ENCODE results near the gene FAT2. TPM values are rescaled to one million over a fixed set of nuclear protein-coding genes. Genes with fewer than 3 reads are reported as not detected.

FAT2 gene
- total RNA-seq, 1 donor from 2014 or later = 0.14 TPM

DNA sequence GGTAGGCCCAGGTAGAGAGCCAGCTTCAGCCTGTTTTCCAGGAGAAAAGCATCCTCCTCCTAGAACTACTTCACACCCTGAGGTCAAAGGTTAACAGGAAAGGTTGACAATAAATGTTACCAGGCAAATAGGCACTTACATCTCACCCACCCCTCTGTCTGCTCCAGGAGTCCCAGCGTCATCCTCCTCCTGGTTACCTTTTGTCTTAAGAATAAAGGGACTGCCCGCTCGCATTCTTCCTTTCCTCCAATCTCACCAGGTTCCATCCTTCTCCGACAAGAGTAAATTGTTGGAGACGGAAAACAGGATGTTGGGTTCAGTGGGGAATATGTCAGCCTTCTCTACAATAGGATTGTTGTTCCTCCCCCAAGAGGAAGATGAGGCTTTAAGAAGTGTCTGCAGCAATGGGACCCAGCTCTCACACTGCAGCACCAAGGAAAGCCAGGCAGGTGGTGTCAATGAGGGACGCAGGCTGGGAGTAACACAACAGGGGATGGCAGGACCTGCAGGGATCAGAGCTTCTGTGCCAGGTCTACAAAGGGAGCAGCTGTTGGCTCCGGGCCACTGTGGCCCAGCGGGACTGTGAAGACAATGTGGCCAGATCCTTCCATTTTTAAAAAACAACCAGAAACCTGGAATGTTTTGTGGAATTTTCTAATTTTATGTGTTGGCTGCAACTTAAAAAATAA lies 29.0 kb downstream of the FAT2 start:
- no peak overlapping the region for H3K27ac ChIP-seq (ENCODE audit: low read depth, low read length)
- H3K36me3 ChIP-seq (ENCODE audit: insufficient read depth, low read length) = no peaks in the 10 kb centered on the region
- FAIRE-seq (no peak), DNase-seq (ENCODE audit: low read depth) (no peak)
- H3K9me3 ChIP-seq (ENCODE audit: insufficient read depth, low read depth, low read length) = no peaks in the 10 kb centered on the region
- H3K4me1 ChIP-seq (ENCODE audit: insufficient read depth, low read length) = no peaks in the 10 kb centered on the region
- H3K27me3 Mint-ChIP-seq (ENCODE audit: low read depth, unreplicated experiment) = peaks cover 20% of the 10 kb centered on the region
- no peaks in the 10 kb centered on the region for H4K20me1 ChIP-seq (ENCODE audit: insufficient read depth, low read length)
- peaks cover 8% of the 10 kb centered on the region for H3K9me3 Mint-ChIP-seq (ENCODE audit: unreplicated experiment)
- H3K4me3 ChIP-seq (ENCODE audit: insufficient read depth, low read depth, low read length) = no peak overlapping the region
- H2AFZ ChIP-seq (ENCODE audit: low read depth, low read length) = no peak overlapping the region
- no peaks in the 10 kb centered on the region for H3K79me2 ChIP-seq (ENCODE audit: insufficient read depth, low read length)
- no peaks in the 10 kb centered on the region for H3K4me1 Mint-ChIP-seq (ENCODE audit: low read depth, unreplicated experiment)
- H3K4me3 Mint-ChIP-seq (ENCODE audit: unreplicated experiment) = no peak overlapping the region
- no peak overlapping the region for H3K27ac Mint-ChIP-seq (ENCODE audit: unreplicated experiment)
- H3K9ac ChIP-seq (ENCODE audit: low read length) = no peak overlapping the region
- TF ChIP-seq, protein P1, sequence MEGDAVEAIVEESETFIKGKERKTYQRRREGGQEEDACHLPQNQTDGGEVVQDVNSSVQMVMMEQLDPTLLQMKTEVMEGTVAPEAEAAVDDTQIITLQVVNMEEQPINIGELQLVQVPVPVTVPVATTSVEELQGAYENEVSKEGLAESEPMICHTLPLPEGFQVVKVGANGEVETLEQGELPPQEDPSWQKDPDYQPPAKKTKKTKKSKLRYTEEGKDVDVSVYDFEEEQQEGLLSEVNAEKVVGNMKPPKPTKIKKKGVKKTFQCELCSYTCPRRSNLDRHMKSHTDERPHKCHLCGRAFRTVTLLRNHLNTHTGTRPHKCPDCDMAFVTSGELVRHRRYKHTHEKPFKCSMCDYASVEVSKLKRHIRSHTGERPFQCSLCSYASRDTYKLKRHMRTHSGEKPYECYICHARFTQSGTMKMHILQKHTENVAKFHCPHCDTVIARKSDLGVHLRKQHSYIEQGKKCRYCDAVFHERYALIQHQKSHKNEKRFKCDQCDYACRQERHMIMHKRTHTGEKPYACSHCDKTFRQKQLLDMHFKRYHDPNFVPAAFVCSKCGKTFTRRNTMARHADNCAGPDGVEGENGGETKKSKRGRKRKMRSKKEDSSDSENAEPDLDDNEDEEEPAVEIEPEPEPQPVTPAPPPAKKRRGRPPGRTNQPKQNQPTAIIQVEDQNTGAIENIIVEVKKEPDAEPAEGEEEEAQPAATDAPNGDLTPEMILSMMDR (IDR thresholded peaks at IDR 0.05; ENCODE audit: insufficient read depth, low read depth, low read length) = no peak
- no peak for TF ChIP-seq EZH2 (IDR thresholded peaks at IDR 0.05; ENCODE audit: insufficient read depth, low read length)
- no peak overlapping the region for H3K4me2 ChIP-seq (ENCODE audit: low read length)
- peaks cover 7% of the 10 kb centered on the region for H3K27me3 ChIP-seq (ENCODE audit: insufficient read depth, low read length)
- no peaks in the 10 kb centered on the region for H3K36me3 Mint-ChIP-seq (ENCODE audit: low read depth, unreplicated experiment)

DNA sequence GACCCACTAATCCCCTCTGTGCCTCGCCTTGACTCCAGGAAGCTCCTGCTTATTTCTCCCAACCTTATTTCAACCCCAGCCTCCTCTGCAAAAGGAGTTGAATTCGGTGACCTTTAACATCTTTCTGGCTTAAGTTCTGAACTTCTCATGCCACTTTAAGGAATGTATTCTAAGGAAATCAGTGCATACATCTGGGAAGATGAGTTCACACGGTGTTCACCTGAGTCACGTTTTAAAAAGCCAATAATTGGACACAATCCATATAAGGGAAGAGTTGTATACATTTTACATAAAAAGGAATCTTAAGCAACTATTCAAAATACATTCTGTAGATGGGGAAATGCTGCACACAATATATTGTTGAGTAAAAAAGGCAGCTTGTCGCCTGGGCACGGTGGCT lies 33.2 kb downstream of the FAT2 start:
- no peak overlapping the region for H3K27ac ChIP-seq (ENCODE audit: low read depth, low read length)
- FAIRE-seq (no peak), DNase-seq (ENCODE audit: low read depth) (no peak)
- H3K9me3 ChIP-seq (ENCODE audit: insufficient read depth, low read depth, low read length) = no peaks in the 10 kb centered on the region
- no peak overlapping the region for H3K9ac ChIP-seq (ENCODE audit: low read length)
- H3K36me3 Mint-ChIP-seq (ENCODE audit: low read depth, unreplicated experiment) = no peaks in the 10 kb centered on the region
- H3K4me1 ChIP-seq (ENCODE audit: insufficient read depth, low read length) = no peaks in the 10 kb centered on the region
- no peaks in the 10 kb centered on the region for H3K36me3 ChIP-seq (ENCODE audit: insufficient read depth, low read length)
- peaks cover 7% of the 10 kb centered on the region for H3K27me3 ChIP-seq (ENCODE audit: insufficient read depth, low read length)
- H4K20me1 ChIP-seq (ENCODE audit: insufficient read depth, low read length) = no peaks in the 10 kb centered on the region
- H3K4me3 ChIP-seq (ENCODE audit: insufficient read depth, low read depth, low read length) = no peak overlapping the region
- H3K4me1 Mint-ChIP-seq (ENCODE audit: low read depth, unreplicated experiment) = no peaks in the 10 kb centered on the region
- no peak overlapping the region for H3K4me3 Mint-ChIP-seq (ENCODE audit: unreplicated experiment)
- peaks cover 3% of the 10 kb centered on the region for H3K9me3 Mint-ChIP-seq (ENCODE audit: unreplicated experiment)
- no peaks in the 10 kb centered on the region for H3K79me2 ChIP-seq (ENCODE audit: insufficient read depth, low read length)
- no peak overlapping the region for H3K27ac Mint-ChIP-seq (ENCODE audit: unreplicated experiment)
- TF ChIP-seq, protein P1 (IDR thresholded peaks at IDR 0.05; ENCODE audit: insufficient read depth, low read depth, low read length) = no peak
- no peak for TF ChIP-seq EZH2 (IDR thresholded peaks at IDR 0.05; ENCODE audit: insufficient read depth, low read length)
- peaks cover 12% of the 10 kb centered on the region for H3K27me3 Mint-ChIP-seq (ENCODE audit: low read depth, unreplicated experiment)
- H3K4me2 ChIP-seq (ENCODE audit: low read length) = no peak overlapping the region
- H2AFZ ChIP-seq (ENCODE audit: low read depth, low read length) = no peak overlapping the region

DNA sequence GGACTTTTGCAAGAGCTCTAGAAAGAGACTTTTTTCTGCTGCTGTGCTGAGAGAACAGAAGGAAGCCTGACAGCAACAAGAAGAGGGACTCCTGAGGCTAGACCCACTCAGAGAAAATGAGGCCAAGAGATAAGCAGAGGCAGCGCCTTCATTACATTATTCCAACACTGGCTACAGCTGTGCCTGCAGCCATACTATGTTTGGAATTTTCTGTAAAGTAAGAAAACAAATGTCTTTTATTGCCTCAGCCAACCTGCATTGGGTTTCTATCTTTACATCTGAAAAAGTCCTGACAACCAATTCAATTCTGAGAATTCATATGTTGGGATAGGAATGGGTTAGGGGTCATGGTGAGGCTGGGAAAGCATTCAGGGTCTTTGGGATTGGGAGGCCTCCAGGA lies 33.7 kb downstream of the FAT2 start:
- DNase-seq (ENCODE audit: low read depth) (no peak), FAIRE-seq (no peak)
- H3K27ac ChIP-seq (ENCODE audit: low read depth, low read length) = no peak overlapping the region
- no peak overlapping the region for H3K4me3 ChIP-seq (ENCODE audit: insufficient read depth, low read depth, low read length)
- H2AFZ ChIP-seq (ENCODE audit: low read depth, low read length) = no peak overlapping the region
- TF ChIP-seq EZH2 (IDR thresholded peaks at IDR 0.05; ENCODE audit: insufficient read depth, low read length) = no peak
- TF ChIP-seq, protein P1 (IDR thresholded peaks at IDR 0.05; ENCODE audit: insufficient read depth, low read depth, low read length) = no peak
- peaks cover 2% of the 10 kb centered on the region for H3K36me3 Mint-ChIP-seq (ENCODE audit: low read depth, unreplicated experiment)
- H3K79me2 ChIP-seq (ENCODE audit: insufficient read depth, low read length) = no peaks in the 10 kb centered on the region
- peaks cover 14% of the 10 kb centered on the region for H3K27me3 Mint-ChIP-seq (ENCODE audit: low read depth, unreplicated experiment)
- H3K4me1 ChIP-seq (ENCODE audit: insufficient read depth, low read length) = no peaks in the 10 kb centered on the region
- H4K20me1 ChIP-seq (ENCODE audit: insufficient read depth, low read length) = no peaks in the 10 kb centered on the region
- H3K27ac Mint-ChIP-seq (ENCODE audit: unreplicated experiment) = no peak overlapping the region
- H3K4me3 Mint-ChIP-seq (ENCODE audit: unreplicated experiment) = no peak overlapping the region
- H3K4me1 Mint-ChIP-seq (ENCODE audit: low read depth, unreplicated experiment) = no peaks in the 10 kb centered on the region
- peaks cover 7% of the 10 kb centered on the region for H3K27me3 ChIP-seq (ENCODE audit: insufficient read depth, low read length)
- H3K4me2 ChIP-seq (ENCODE audit: low read length) = no peak overlapping the region
- no peaks in the 10 kb centered on the region for H3K9me3 ChIP-seq (ENCODE audit: insufficient read depth, low read depth, low read length)
- H3K36me3 ChIP-seq (ENCODE audit: insufficient read depth, low read length) = no peaks in the 10 kb centered on the region
- peaks cover 3% of the 10 kb centered on the region for H3K9me3 Mint-ChIP-seq (ENCODE audit: unreplicated experiment)
- H3K9ac ChIP-seq (ENCODE audit: low read length) = no peak overlapping the region
